HFF-Myc (cell line): Measurements from ENCODE around the gene SH2D3A.

Source experiments
- DNase-seq: peaks from one replicate; pipeline ENCODE4 v3.0.0-alpha.2; 2011; ENCODE audit warnings: low read depth; ENCODE audit errors: extremely low read depth
- H3K4me3 ChIP-seq: replicated peaks from 2 replicates; pipeline ENCODE4 v1.5.1; 2011; ENCODE audit warnings: low read depth, mild to moderate bottlenecking, control low read depth, low read length
- CTCF ChIP-seq: IDR thresholded peaks from 2 replicates; pipeline ENCODE4 v1.5.1; 2012; ENCODE audit warnings: mild to moderate bottlenecking, low read depth, low read length, control low read depth; ENCODE audit errors: missing control alignments

SH2D3A gene

GRCh38 chr19:6808494-6808893 is 41.3 kb upstream of the SH2D3A start:
- no peak for DNase-seq
- no peak for TF ChIP-seq CTCF

GRCh38 chr19:6807291-6807690 is 40.1 kb upstream of the SH2D3A start:
- DNase-seq = no peak
- no peak for TF ChIP-seq CTCF
- no peak overlapping the region for H3K4me3 ChIP-seq

More at GRCh38 chr19:6808494-6808893, 41.3 kb upstream of the SH2D3A start:
- no peak overlapping the region for H3K4me3 ChIP-seq

- H3K4me3 ChIP-seq = no peak overlapping the region
- no peak for TF ChIP-seq CTCF
- DNase-seq = no peak
These were observed 39.3 kb upstream of the SH2D3A start for GRCh38 chr19:6806488-6806887.

- H3K4me3 ChIP-seq = no peak overlapping the region
- DNase-seq = no peak
- TF ChIP-seq CTCF = no peak
These were observed 35.8 kb upstream of the SH2D3A start for GRCh38 chr19:6803036-6803404.

GRCh38 chr19:6802336-6803035 is 35.3 kb upstream of the SH2D3A start:
- no peak for DNase-seq
- no peak for TF ChIP-seq CTCF
- H3K4me3 ChIP-seq = no peak overlapping the region

- DNase-seq = no peak
- no peak for TF ChIP-seq CTCF
- H3K4me3 ChIP-seq = no peak overlapping the region
These were observed 34.4 kb upstream of the SH2D3A start for GRCh38 chr19:6801485-6802086.
